Activated CD8-positive, alpha-beta T cell treated with anti-CD3 and anti-CD28 coated beads, Interleukin-2, amount 10 ng/mL, durations not matched to agents 7 days and 5 days (primary cell): ENCODE data around the gene IL17B. TPM values are rescaled to one million over a fixed set of nuclear protein-coding genes. Genes with fewer than 3 reads are reported as not detected.

Experiments used
- ATAC-seq: fragments of 150-1000 bp; cut with Tn5 transposase; one replicate; pipeline ENCODE4 v1.10.0; 2021; ENCODE audit warnings: moderate library complexity
- CTCF ChIA-PET: fragments of 350-600 bp; sonication (Branson Sonifier 250); formaldehyde crosslinking; loops from one replicate; lab custom pipeline; 2021; ENCODE audit warnings: antibody characterized with exemption; lab: Charles Lee
- POLR2A ChIA-PET: fragments of 350-600 bp; sonication (Branson Sonifier 250); formaldehyde crosslinking; loops from one replicate; lab custom pipeline; 2021; ENCODE audit warnings: antibody characterized with exemption; lab: Charles Lee
- DNase-seq: peaks from one replicate; pipeline ENCODE4 v3.0.0-alpha.2; 2020
- H3K27ac Mint-ChIP-seq: one replicate; pipeline ENCODE4 v1.8.0; 2021; ENCODE audit warnings: mild to moderate bottlenecking, mixed read lengths
- H3K27me3 Mint-ChIP-seq: one replicate; pipeline ENCODE4 v1.8.0; 2021; ENCODE audit warnings: low read depth, mixed read lengths
- H3K36me3 Mint-ChIP-seq: one replicate; pipeline ENCODE4 v1.8.0; 2021; ENCODE audit warnings: low read depth, mixed read lengths
- H3K4me1 Mint-ChIP-seq: one replicate; pipeline ENCODE4 v1.8.0; 2021; ENCODE audit warnings: low read depth, mixed read lengths
- H3K4me3 Mint-ChIP-seq: one replicate; pipeline ENCODE4 v1.8.0; 2021; ENCODE audit warnings: mild to moderate bottlenecking, mixed read lengths
- H3K9me3 Mint-ChIP-seq: one replicate; pipeline ENCODE4 v1.8.0; 2022; ENCODE audit warnings: mixed read lengths; ENCODE audit not compliant: insufficient read depth
- total RNA-seq, 2 experiments: library from RNA; stranded (reverse); gene quantifications; one replicate each; pipeline ENCODE4 v1.2.3, GENCODE V29; 2021

The IL17B gene
- total RNA-seq, 2 experiments from 2014 or later, result not detected

- Mint-ChIP-seq H3K36me3 (peaks cover 75% of the 10 kb centered on the region), H3K27ac (peak overlapping the region; percentile 85), H3K4me1 (peaks cover 82% of the 10 kb centered on the region), H3K4me3 (peak overlapping the region; percentile 83), H3K27me3 (no peaks in the 10 kb centered on the region), H3K9me3 (no peaks in the 10 kb centered on the region)
- ATAC-seq (peak; percentile 50), DNase-seq (no peak)
- CTCF ChIA-PET, result interaction anchor here (1.1 to 9.1 kb wide), 6 partner anchors 8 to 34 kb away, joined by 3 to 81 read pairs (median 4); partner anchors contain the start of gene PCYOX1L
- POLR2A ChIA-PET, result interaction anchor here (1.2 kb wide), 1 partner anchor 20 kb away, joined by 3 read pairs; no protein-coding TSS in a partner anchor
These were observed 30.6 kb downstream of the IL17B start for GRCh38 chr5:149348518-149348917.

- CTCF ChIA-PET, result interaction anchor here (1.1 to 9.1 kb wide), 7 partner anchors 11 to 98 kb away, joined by 3 to 81 read pairs (median 11); partner anchors contain the start of gene PCYOX1L
- Mint-ChIP-seq H3K9me3 (no peaks in the 10 kb centered on the region), H3K27me3 (no peaks in the 10 kb centered on the region), H3K4me3 (peak overlapping the region; percentile 83), H3K4me1 (peaks cover 63% of the 10 kb centered on the region), H3K27ac (peak overlapping the region; percentile 88), H3K36me3 (peaks cover 52% of the 10 kb centered on the region)
- ATAC-seq (peak; percentile 8), DNase-seq (no peak)
- POLR2A ChIA-PET, result interaction anchor here (1.3 to 3.8 kb wide), 5 partner anchors 10 to 615 kb away, joined by 4 to 57 read pairs (median 15); partner anchors contain the start of genes CSNK1A1, PCYOX1L and SLC26A2
These were observed 33.2 kb downstream of the IL17B start for GRCh38 chr5:149345892-149346222.

GRCh38 chr5:149345147-149345891 is 33.8 kb downstream of the IL17B start, which contains the start of gene GRPEL2:
TSS of gene GRPEL2 (plus strand) at chr5:149345499. CDS start at chr5:149345540, 41 bp downstream.
- peaks cover 58% of the 10 kb centered on the region for H3K4me1 Mint-ChIP-seq
- peak within 1 kb of the TSS; percentile 83 for H3K4me3 Mint-ChIP-seq
- H3K36me3 Mint-ChIP-seq, result peaks cover 47% of the 10 kb centered on the region
- ChIA-PET POLR2A (interaction anchor here (0.6 to 3.8 kb wide), 10 partner anchors 10 to 615 kb away, joined by 3 to 57 read pairs (median 4); partner anchors contain the start of genes CSNK1A1, PCYOX1L and SLC26A2), CTCF (interaction anchor here (1.1 to 9.1 kb wide), 12 partner anchors 10 to 206 kb away, joined by 3 to 81 read pairs (median 6); partner anchors contain the start of genes CSNK1A1 and PCYOX1L)
- DNase-seq (peak; percentile 95), ATAC-seq (peak; percentile 84)
- peak within 1 kb of the TSS; percentile 88 for H3K27ac Mint-ChIP-seq
- H3K9me3 Mint-ChIP-seq, result no peaks in the 10 kb centered on the region
- H3K27me3 Mint-ChIP-seq, result no peaks in the 10 kb centered on the region

GRCh38 chr5:149344151-149344550 is 34.9 kb downstream of the IL17B start:
- H3K27me3 Mint-ChIP-seq, result peaks cover 4% of the 10 kb centered on the region
- ATAC-seq, result no peak
- ChIA-PET CTCF (interaction anchor here (0.7 to 9.1 kb wide), 10 partner anchors 9 to 227 kb away, joined by 3 to 81 read pairs (median 7); partner anchors contain the start of genes CSNK1A1 and PCYOX1L), POLR2A (interaction anchor here (1.0 to 3.8 kb wide), 4 partner anchors 9 to 206 kb away, joined by 3 to 57 read pairs (median 20); partner anchors contain the start of genes CSNK1A1 and PCYOX1L)
- H3K9me3 Mint-ChIP-seq, result no peaks in the 10 kb centered on the region
- peak overlapping the region; percentile 21 for H3K27ac Mint-ChIP-seq
- peak overlapping the region; percentile 9 for H3K4me3 Mint-ChIP-seq
- peaks cover 35% of the 10 kb centered on the region for H3K36me3 Mint-ChIP-seq
- H3K4me1 Mint-ChIP-seq, result peaks cover 46% of the 10 kb centered on the region
- no peak for DNase-seq

- Mint-ChIP-seq H3K4me1 (peaks cover 23% of the 10 kb centered on the region), H3K4me3 (no peak overlapping the region), H3K27ac (no peak overlapping the region), H3K9me3 (no peaks in the 10 kb centered on the region), H3K27me3 (peaks cover 8% of the 10 kb centered on the region), H3K36me3 (peaks cover 12% of the 10 kb centered on the region)
- POLR2A ChIA-PET, result interaction anchor here (1.5 kb wide), 1 partner anchor 16 kb away, joined by 4 read pairs; the partner anchor contains the start of gene PCYOX1L
- DNase-seq (no peak), ATAC-seq (no peak)
- CTCF ChIA-PET, result interaction anchor here (1.1 to 9.1 kb wide), 5 partner anchors 14 to 30 kb away, joined by 4 to 81 read pairs (median 4); no protein-coding TSS in a partner anchor
These were observed 37.2 kb downstream of the IL17B start for GRCh38 chr5:149341876-149342275.

GRCh38 chr5:149340920-149341319 is 38.2 kb downstream of the IL17B start:
- POLR2A ChIA-PET, result no interaction called here
- CTCF ChIA-PET, result interaction anchor here (0.8 to 9.1 kb wide), 10 partner anchors 8 to 31 kb away, joined by 3 to 81 read pairs (median 4); no protein-coding TSS in a partner anchor
- no peak overlapping the region for H3K27ac Mint-ChIP-seq

GRCh38 chr5:149338364-149338763 is 40.7 kb downstream of the IL17B start:
- ATAC-seq (no peak), DNase-seq (no peak)
- Mint-ChIP-seq H3K4me1 (peaks cover under 1% of the 10 kb centered on the region), H3K27me3 (peaks cover 8% of the 10 kb centered on the region), H3K27ac (no peak overlapping the region), H3K4me3 (no peak overlapping the region), H3K9me3 (no peaks in the 10 kb centered on the region), H3K36me3 (no peaks in the 10 kb centered on the region)
- ChIA-PET CTCF (no interaction called here), POLR2A (no interaction called here)

More at GRCh38 chr5:149340920-149341319, 38.2 kb downstream of the IL17B start:
- no peaks in the 10 kb centered on the region for H3K9me3 Mint-ChIP-seq
- peaks cover 8% of the 10 kb centered on the region for H3K27me3 Mint-ChIP-seq
- DNase-seq, result no peak
- peaks cover 20% of the 10 kb centered on the region for H3K4me1 Mint-ChIP-seq
- H3K4me3 Mint-ChIP-seq, result no peak overlapping the region
- no peak for ATAC-seq
- H3K36me3 Mint-ChIP-seq, result peaks cover 6% of the 10 kb centered on the region

GRCh38 chr5:149337736-149338135 is 41.4 kb downstream of the IL17B start:
- ATAC-seq (no peak), DNase-seq (no peak)
- peaks cover 8% of the 10 kb centered on the region for H3K27me3 Mint-ChIP-seq
- H3K4me1 Mint-ChIP-seq, result no peaks in the 10 kb centered on the region
- POLR2A ChIA-PET, result no interaction called here
- no peaks in the 10 kb centered on the region for H3K36me3 Mint-ChIP-seq
- H3K27ac Mint-ChIP-seq, result no peak overlapping the region
- no peaks in the 10 kb centered on the region for H3K9me3 Mint-ChIP-seq
- CTCF ChIA-PET, result no interaction called here
- H3K4me3 Mint-ChIP-seq, result no peak overlapping the region

- Mint-ChIP-seq H3K9me3 (no peaks in the 10 kb centered on the region), H3K27ac (no peak overlapping the region), H3K36me3 (no peaks in the 10 kb centered on the region), H3K4me3 (no peak overlapping the region), H3K4me1 (no peaks in the 10 kb centered on the region), H3K27me3 (peaks cover 4% of the 10 kb centered on the region)
- POLR2A ChIA-PET, result no interaction called here
- ATAC-seq, result no peak
- DNase-seq, result no peak
- CTCF ChIA-PET, result interaction anchor here (0.9 to 4.7 kb wide), 5 partner anchors 11 to 231 kb away, joined by 3 to 20 read pairs (median 4); partner anchors contain the start of gene GRPEL2
These were observed 45.2 kb downstream of the IL17B start for GRCh38 chr5:149333711-149334443.

- CTCF ChIA-PET, result interaction anchor here (1.3 to 1.8 kb wide), 2 partner anchors 12 to 43 kb away, joined by 4 to 10 read pairs; no protein-coding TSS in a partner anchor
- H3K4me3 Mint-ChIP-seq, result no peak overlapping the region
- peaks cover 4% of the 10 kb centered on the region for H3K9me3 Mint-ChIP-seq
- H3K27ac Mint-ChIP-seq, result no peak overlapping the region
- H3K27me3 Mint-ChIP-seq, result no peaks in the 10 kb centered on the region
- POLR2A ChIA-PET, result no interaction called here
- no peak for ATAC-seq
- no peaks in the 10 kb centered on the region for H3K36me3 Mint-ChIP-seq
- no peaks in the 10 kb centered on the region for H3K4me1 Mint-ChIP-seq
- no peak for DNase-seq
These were observed 50.9 kb downstream of the IL17B start for GRCh38 chr5:149328177-149328576.

- ChIA-PET CTCF (interaction anchor here (0.6 to 2.8 kb wide), 7 partner anchors 10 to 45 kb away, joined by 3 to 10 read pairs (median 3); partner anchors contain the start of gene GRPEL2), POLR2A (interaction anchor here (1.1 kb wide), 1 partner anchor 9 kb away, joined by 3 read pairs; no protein-coding TSS in a partner anchor)
- ATAC-seq, result no peak
- no peak overlapping the region for H3K27ac Mint-ChIP-seq
- no peak overlapping the region for H3K4me3 Mint-ChIP-seq
- no peak for DNase-seq
- H3K4me1 Mint-ChIP-seq, result no peaks in the 10 kb centered on the region
- H3K27me3 Mint-ChIP-seq, result no peaks in the 10 kb centered on the region
- H3K9me3 Mint-ChIP-seq, result peaks cover 4% of the 10 kb centered on the region
- no peaks in the 10 kb centered on the region for H3K36me3 Mint-ChIP-seq
These were observed 52.5 kb downstream of the IL17B start for GRCh38 chr5:149326611-149327010.
